HepG2 (cell line): Measurements from ENCODE around the gene TTC31. TPM values are rescaled to one million over a fixed set of nuclear protein-coding genes. Genes with fewer than 3 reads are reported as not detected.

ENCODE experiments used
- AHDC1 ChIP-seq: sonication (generic); formaldehyde crosslinking; IDR thresholded peaks from 2 replicates; pipeline ENCODE4 v1.5.1; 2020; ENCODE audit warnings: mild to moderate bottlenecking, missing genetic modification reagents, borderline replicate concordance
- GABPB1 ChIP-seq: IDR thresholded peaks from 2 replicates; pipeline ENCODE4 v1.6.1; 2016; ENCODE audit warnings: mild to moderate bottlenecking, missing genetic modification reagents, moderate library complexity, missing compliant biosample characterization
- HNRNPL ChIP-seq: fragments of 200-400 bp; formaldehyde crosslinking; IDR thresholded peaks from 2 replicates; pipeline ENCODE4 v1.6.1; 2017; ENCODE audit warnings: mild to moderate bottlenecking, low read depth, low read length
- HOXA3 ChIP-seq: sonication (generic); formaldehyde crosslinking; IDR thresholded peaks from 2 replicates; pipeline ENCODE4 v1.5.0; 2020; ENCODE audit warnings: missing genetic modification reagents
- NKX3-1 ChIP-seq: sonication (generic); formaldehyde crosslinking; IDR thresholded peaks from 2 replicates; pipeline ENCODE4 v1.5.0; 2020; ENCODE audit warnings: missing genetic modification reagents
- PPARG ChIP-seq: conservative IDR thresholded peaks from 2 replicates; pipeline ENCODE4 v1.6.1; 2016; ENCODE audit warnings: missing biosample characterization, missing genetic modification reagents
- SOX6 ChIP-seq, 2 experiments: fragments of 450-650 bp in 1 of 2; sonication (generic) in 1 of 2; formaldehyde crosslinking in 1 of 2; IDR thresholded peaks; 2 replicates each; pipeline versions ENCODE4 v1.4.0 to v1.6.1; 2017 to 2020; ENCODE audit warnings: antibody characterized with exemption in 1 of 2, mild to moderate bottlenecking in 1 of 2, missing genetic modification reagents in 1 of 2
- SP4 ChIP-seq: sonication (generic); formaldehyde crosslinking; IDR thresholded peaks from 2 replicates; pipeline ENCODE4 v1.8.1; 2023; ENCODE audit warnings: mild to moderate bottlenecking, missing genetic modification reagents
- polyA plus RNA-seq, 8 experiments: library from polyadenylated mRNA; depleted of rRNA in 3 of 8; stranded (reverse) in 7 of 8; unstranded in 1 of 8; fragments of >200 nt; fragmentation: Illumina TruSeq in 4 of 8; extraction: Trizol in 4 of 8; gene quantifications; 2 replicates each; pipeline versions ENCODE4 v1.2.1 to v1.2.3, GENCODE V29; 2011 to 2016; ENCODE audit warnings: low read depth in 4 of 8, missing spikeins in 1 of 8, mixed read lengths in 1 of 8; ENCODE audit not compliant: insufficient read depth in 1 of 8
- total RNA-seq, 5 experiments: library from RNA; depleted of rRNA; stranded (reverse); fragments of >200 nt; fragmentation: Illumina TruSeq; extraction: Trizol; gene quantifications; 2 replicates each; pipeline ENCODE4 v1.2.3, GENCODE V29; 2016; ENCODE audit warnings: low read depth in 1 of 5
- TF ChIP-seq, protein P1 (sequence below): sonication (generic); formaldehyde crosslinking; IDR thresholded peaks from 2 replicates; pipeline ENCODE4 v1.4.0; 2020; ENCODE audit warnings: missing genetic modification reagents, borderline replicate concordance
- TF ChIP-seq, protein P2 (sequence below): sonication (generic); formaldehyde crosslinking; IDR thresholded peaks from 2 replicates; pipeline ENCODE4 v1.5.0; 2020; ENCODE audit warnings: mild to moderate bottlenecking, missing genetic modification reagents, moderate library complexity

TTC31 gene
- total and polyA plus RNA-seq, 2 of the 13 experiments (the other 11 are each of a cell fraction or from before 2014, with no cell fraction given), result 28.3 to 39.5 TPM

- TF ChIP-seq, protein P1, sequence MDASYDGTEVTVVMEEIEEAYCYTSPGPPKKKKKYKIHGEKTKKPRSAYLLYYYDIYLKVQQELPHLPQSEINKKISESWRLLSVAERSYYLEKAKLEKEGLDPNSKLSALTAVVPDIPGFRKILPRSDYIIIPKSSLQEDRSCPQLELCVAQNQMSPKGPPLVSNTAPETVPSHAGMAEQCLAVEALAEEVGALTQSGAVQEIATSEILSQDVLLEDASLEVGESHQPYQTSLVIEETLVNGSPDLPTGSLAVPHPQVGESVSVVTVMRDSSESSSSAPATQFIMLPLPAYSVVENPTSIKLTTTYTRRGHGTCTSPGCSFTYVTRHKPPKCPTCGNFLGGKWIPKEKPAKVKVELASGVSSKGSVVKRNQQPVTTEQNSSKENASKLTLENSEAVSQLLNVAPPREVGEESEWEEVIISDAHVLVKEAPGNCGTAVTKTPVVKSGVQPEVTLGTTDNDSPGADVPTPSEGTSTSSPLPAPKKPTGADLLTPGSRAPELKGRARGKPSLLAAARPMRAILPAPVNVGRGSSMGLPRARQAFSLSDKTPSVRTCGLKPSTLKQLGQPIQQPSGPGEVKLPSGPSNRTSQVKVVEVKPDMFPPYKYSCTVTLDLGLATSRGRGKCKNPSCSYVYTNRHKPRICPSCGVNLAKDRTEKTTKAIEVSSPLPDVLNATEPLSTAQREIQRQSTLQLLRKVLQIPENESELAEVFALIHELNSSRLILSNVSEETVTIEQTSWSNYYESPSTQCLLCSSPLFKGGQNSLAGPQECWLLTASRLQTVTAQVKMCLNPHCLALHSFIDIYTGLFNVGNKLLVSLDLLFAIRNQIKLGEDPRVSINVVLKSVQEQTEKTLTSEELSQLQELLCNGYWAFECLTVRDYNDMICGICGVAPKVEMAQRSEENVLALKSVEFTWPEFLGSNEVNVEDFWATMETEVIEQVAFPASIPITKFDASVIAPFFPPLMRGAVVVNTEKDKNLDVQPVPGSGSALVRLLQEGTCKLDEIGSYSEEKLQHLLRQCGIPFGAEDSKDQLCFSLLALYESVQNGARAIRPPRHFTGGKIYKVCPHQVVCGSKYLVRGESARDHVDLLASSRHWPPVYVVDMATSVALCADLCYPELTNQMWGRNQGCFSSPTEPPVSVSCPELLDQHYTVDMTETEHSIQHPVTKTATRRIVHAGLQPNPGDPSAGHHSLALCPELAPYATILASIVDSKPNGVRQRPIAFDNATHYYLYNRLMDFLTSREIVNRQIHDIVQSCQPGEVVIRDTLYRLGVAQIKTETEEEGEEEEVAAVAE (CRISPR knock-in tag), result peak; percentile 74; the same call in 1 of the 2 replicates
- TF ChIP-seq NKX3-1 (peak; percentile 89), SOX6 (IDR thresholded peaks at IDR 0.05) (no peak), SOX6 (CRISPR knock-in tag; IDR thresholded peaks at IDR 0.05) (peak; percentile 89), AHDC1 (CRISPR knock-in tag) (no peak), HNRNPL (peak; percentile 84), GABPB1 (CRISPR knock-in tag) (peak; percentile 85), PPARG (CRISPR knock-in tag) (peak; percentile 51; the same call in 1 of the 2 replicates), HOXA3 (CRISPR knock-in tag) (peak; percentile 86), SP4 (CRISPR knock-in tag) (peak; percentile 94)
- TF ChIP-seq, protein P2, sequence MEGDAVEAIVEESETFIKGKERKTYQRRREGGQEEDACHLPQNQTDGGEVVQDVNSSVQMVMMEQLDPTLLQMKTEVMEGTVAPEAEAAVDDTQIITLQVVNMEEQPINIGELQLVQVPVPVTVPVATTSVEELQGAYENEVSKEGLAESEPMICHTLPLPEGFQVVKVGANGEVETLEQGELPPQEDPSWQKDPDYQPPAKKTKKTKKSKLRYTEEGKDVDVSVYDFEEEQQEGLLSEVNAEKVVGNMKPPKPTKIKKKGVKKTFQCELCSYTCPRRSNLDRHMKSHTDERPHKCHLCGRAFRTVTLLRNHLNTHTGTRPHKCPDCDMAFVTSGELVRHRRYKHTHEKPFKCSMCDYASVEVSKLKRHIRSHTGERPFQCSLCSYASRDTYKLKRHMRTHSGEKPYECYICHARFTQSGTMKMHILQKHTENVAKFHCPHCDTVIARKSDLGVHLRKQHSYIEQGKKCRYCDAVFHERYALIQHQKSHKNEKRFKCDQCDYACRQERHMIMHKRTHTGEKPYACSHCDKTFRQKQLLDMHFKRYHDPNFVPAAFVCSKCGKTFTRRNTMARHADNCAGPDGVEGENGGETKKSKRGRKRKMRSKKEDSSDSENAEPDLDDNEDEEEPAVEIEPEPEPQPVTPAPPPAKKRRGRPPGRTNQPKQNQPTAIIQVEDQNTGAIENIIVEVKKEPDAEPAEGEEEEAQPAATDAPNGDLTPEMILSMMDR, result peak; percentile 71
Measured at GRCh38 chr2:74440378-74441169, 42.3 kb upstream of the TTC31 start (continued).
